Embryonic facial prominence (tissue), 1 donor: ENCODE results near the gene S100A11.

Experiments used
- DNase-seq: peaks from one replicate; pipeline ENCODE4 v3.0.0-alpha.2; 2016; ENCODE audit errors: extremely low spot score

S100A11 gene

DNA sequence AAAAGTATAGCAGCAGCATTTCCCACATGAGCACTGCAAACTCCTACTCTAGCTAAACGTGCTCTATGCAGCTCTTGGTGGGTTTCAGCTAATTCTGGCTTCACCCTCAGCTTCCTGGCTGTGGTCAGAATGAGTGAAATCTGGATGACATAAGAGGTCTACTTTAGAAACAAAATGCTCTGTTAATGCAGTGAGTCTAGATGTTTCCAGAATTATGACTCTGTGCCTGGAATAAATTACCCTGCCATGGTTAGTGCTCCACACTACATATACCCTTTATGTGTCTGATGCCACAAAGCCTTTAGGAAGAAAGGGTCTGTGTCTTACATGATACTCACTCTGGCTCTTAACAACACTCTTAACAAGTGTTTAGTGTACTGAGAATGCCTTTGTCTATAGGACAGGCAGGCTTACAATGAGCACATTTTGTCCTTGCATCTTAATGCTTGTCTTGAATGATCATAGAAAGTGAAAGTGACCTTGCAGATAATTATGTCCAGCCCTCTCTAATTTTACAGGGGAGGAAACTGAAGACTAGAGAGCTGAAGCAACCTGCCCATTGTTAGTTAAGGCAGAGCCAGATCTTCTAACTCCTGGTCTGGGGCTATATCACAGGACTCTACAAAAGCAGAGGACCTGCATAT is 52.4 kb downstream of the S100A11 start:
- DNase-seq, result no peak
